Retina (tissue), 1 donor: Measurements from ENCODE around the gene VPS54.

Experiments used
- DNase-seq: peaks from one replicate; pipeline ENCODE4 v3.0.0-alpha.2; 2016

VPS54 gene

GRCh38 chr2:64019083-64019974, at the start of gene VPS54:
VPS54 (minus strand) TSS chr2:64019428; CDS start chr2:63983999, 35,429 bp downstream.
- peak; percentile 81 for DNase-seq

DNA sequence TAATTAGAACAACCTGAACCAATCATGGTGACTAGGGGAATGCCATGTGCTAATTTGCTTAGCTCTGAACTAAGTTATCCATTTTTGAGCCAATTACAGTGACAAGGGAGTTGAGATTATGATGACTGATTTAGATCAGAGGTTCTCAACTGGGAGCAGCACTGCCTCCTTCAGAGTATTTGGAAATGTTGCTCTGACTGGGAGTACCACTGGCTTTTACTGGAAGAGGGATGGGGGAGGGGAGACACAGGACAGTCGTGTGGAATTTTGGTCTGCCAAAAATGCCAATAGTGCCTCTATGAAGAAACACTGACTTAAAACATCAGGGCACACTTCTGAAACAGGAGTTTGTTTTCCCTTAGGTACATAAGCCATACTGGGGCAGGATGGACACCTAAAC, 48.1 kb upstream of the VPS54 start:
- no peak for DNase-seq

DNA sequence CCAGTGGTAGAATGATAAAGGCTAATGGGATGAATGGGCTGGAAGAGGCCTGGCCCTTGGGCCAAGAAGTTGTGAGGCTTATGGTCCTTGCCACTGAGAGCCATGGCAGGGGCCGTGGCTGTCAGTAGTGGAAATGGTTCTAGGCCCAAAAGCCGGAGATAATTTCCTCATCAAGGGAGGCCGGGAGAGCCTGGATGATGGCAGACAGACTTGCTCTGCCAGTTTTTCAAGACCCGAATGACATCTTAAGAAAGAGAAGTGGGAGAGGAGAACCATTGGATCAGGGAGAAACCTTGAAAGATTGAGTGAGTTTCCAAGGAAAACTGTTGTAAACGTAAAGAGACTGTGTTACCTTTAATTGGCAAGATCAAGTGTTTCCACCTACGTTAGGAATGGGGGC, 46.3 kb upstream of the VPS54 start:
- DNase-seq, result no peak

- DNase-seq, result no peak
Measured at GRCh38 chr2:64063924-64064331, 44.7 kb upstream of the VPS54 start.

DNA sequence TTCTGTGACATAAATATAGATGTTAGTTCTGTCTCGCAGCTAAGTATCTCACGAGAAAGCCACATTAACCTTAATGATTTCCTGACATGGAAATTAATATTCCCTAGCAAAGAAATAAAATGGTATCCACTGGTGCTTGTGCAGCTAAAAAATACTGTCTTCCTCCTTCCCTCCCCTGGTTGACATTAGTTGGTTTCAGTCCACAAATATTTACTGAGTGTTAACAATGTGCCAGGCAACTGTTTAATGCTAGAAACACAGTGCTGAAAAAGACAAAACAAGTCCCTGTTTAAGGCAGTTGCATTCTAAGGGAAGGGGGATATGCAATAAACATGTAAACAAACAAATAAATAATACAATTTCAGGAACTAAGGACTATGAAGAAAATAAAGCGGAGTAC, 44.2 kb upstream of the VPS54 start:
- no peak for DNase-seq

GRCh38 chr2:64062840-64063239, 43.6 kb upstream of the VPS54 start:
- no peak for DNase-seq

DNA sequence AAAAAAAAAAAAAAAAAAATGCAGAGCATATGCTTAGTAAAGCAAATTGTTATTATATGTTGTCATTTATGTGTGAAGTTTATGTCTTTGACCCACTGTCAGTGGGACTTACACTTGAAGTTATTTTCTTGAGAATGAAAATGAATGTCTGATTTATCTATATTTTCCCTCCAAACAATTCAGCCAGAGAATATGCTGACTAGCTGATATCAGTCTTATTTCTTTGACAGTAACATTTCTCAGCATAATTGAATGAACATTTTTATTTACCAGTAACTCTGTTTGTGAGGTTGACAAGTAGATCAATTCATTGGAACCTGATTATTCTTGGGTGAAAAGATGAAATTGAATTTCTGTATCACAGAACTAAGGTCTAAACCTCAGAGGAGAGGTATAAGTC, 40.0 kb upstream of the VPS54 start:
- DNase-seq, result no peak

DNA sequence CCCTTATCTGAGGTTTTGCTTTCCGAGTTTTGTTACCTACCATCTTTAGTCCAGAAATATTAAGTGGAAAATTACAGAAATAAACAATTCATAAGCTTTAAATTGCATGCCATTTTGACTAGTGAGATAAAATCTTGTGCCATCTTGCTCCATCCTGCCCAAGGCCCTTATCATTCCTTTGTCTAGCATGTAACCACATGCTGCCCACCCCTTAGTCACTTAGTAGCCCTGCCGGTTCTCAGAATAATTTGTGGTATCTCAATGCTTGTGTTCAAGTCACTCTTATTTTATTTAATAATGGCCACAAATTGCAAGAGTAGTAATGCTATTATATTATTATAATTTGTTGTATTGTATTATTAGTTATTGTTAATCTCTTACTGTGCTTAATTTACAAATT, 36.8 kb upstream of the VPS54 start:
- DNase-seq, result no peak

DNA sequence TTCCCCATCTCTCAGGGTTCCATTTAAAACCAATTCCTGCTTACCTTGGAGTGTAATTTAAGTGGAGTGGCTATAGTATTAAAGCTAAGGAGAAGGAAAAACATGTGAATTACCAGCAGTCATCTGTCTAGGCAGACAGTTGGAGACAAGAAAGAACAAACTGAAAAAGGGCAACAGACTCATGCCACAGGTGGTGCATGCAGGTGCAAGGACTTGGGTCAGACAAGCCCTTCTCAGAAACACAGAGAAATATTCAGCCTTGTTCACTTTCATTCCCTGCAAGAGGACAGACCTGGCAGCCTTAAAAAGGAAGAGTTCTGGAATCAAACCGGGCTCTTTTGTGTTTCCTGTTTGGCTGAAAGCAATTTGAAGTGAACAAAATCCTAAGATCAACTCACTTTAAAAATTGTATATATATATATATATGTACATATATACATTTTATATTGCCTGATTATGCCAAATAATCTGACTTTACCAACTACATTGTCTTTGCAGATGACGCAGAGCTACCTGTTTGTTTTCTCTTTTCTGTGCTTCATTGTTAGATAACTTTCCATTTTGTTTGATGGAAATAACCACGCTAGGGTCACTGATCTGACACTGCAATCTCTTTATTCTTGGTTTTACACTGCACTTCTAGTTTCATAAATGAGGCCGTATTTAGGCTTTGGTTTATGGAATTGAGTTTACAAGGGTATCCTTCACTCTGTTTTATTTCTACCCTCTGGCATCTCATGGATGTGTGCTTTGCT, 35.1 kb upstream of the VPS54 start:
- DNase-seq, result no peak

DNA sequence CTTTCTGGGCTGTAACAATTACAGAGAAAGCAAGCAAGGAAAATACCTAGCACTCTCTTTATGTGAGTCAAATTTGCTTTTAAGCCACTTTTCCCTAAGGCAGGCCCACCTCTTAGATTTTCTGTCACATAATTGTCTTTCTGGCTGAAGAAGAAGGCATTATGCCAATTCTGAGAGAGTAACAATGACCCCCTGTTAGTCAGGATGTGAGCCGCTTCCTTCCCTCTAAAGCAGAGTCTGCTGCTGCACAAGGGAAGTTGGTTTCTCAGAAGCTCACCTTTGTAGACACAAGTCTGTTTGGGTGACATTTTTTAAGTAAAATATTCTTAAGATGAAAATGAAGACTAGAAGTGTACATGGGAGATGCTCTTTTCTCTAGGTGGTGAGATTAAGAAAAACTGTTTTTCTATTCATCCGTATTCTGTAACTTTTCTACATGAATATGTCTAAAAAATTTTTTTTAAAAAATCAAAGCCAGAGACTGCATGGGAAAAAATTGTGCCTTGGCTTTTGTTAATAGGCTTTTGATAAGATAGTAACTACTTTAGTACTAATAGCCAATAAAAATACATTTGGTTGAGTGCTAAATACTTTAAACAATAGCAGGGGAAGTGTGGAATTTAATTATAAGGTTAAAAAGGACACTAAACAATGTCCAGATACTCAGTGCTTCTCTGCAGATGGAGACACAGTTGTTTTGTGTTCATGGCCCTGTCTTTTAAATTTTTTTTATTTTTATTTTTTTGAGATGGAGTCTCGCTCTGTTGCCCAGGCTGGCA, 33.4 kb upstream of the VPS54 start:
- DNase-seq, result no peak

DNA sequence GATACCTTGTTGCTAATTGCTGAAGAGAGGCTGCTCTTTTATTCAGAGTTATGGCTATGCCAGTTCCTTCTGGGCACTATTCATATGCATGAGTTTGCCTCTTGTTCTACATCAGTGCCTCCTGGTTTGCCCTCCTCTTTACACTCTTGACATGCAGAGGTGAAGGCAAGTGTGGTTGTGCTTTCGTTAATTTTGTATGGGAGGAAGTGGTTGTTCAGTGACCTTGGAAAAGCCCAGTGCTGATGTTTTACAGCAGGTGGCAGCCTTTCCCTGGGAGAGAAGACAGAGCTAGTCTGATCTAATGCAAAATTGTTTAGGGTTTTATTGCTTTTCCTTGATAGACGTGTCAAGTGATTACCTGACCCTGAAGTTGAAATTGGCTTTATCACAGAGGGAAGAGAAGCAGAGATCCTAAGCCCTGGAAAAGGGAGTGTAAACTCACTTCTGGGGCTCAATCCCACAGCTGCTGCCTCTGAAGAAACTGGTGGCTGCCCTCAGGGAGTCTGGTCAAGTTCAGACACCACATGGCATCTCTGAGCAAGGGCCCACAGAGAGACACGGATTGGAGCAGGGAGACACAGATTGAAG, 30.5 kb upstream of the VPS54 start:
- DNase-seq, result peak; percentile 67

GRCh38 chr2:64045938-64046337, 26.7 kb upstream of the VPS54 start:
- no peak for DNase-seq

DNA sequence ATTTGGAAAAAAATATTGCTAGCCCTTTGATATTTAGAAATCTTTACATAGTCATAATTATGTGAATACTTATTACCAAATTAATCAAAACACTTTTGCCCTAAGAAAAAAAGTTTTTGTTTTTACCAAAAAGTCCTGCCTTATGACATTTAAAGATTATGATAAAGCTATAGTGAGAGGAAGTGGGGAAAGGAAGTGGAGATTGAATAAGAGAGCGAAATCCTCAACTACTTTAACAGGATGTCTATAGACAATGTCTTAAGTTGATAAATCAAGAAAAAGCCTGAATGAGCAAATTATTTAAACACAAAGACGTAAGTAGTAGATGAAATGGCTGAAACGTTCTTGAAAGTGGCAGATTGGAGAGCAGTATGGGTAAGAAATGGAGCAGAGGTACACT, 20.9 kb upstream of the VPS54 start:
- DNase-seq, result no peak

DNA sequence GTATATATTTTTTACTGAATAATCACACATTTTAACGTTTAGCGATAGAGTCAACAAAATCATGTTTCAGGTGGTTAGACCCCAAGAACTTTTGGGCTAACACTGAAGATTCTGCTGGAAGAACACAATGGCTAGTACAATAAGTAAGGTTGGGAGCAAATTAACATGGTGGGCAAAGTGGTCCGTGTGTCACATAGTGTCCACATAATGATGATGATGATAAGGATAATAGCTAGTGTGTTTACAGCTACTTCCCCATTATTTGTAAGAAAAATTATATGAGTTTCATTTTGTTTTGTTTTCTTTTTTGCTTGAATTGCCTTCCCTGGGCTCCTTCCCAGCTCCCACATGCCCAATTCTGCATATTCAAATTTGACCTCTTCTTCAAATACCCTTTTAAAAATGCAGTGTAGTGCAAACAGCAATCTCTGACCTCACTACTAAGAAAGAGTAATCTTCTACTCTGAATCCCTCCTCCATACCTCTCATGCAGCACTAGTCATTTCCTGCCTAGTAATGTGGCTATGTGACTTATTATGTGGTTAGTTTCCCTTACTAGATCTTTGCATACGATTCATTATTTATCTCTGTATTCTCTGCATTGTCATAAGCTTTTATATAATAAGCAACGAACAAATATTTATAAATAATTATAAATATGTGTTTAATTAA, 16.9 kb upstream of the VPS54 start:
- DNase-seq, result no peak

DNA sequence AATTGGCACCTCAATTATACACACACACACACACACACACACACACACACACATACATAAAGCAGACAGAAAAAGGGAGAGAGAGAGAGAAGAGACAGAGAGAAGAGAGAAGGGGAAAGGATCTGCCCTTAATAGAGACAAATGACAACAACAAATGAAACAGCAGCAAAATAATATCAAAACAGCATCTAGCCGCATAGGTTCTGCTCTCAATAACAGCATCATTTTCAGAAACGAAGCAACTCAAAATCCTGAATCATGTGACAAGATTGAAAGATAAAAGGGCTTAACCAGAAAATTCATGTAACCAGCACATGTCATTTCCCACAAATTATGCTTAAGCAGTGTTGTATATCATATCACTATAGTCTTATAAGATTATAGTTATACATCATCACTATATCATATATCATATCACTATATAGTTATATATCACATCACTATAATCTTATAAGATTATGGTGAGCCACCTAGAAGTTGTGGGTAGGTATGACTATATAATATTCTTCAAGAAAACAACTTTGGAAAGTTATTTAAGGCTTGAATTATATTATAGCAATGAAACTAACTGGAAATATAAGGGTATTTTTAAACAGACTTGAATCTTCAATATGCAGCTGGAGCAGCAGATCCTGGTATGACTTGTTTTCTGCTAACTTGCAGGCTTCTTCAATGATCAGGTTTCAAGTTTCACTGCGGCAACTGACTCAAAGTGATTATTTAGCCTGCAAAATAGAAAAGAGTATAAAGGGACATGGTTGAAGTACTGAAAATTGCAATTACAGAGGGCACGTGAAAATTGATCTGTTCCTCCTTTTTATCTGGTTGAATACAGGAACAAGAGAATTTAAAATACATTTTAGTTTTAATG, 16.1 kb upstream of the VPS54 start:
- no peak for DNase-seq

GRCh38 chr2:64029116-64029665, 10.0 kb upstream of the VPS54 start:
- peak; percentile 65 for DNase-seq

GRCh38 chr2:64025741-64026140, 6.5 kb upstream of the VPS54 start:
- DNase-seq, result no peak

DNA sequence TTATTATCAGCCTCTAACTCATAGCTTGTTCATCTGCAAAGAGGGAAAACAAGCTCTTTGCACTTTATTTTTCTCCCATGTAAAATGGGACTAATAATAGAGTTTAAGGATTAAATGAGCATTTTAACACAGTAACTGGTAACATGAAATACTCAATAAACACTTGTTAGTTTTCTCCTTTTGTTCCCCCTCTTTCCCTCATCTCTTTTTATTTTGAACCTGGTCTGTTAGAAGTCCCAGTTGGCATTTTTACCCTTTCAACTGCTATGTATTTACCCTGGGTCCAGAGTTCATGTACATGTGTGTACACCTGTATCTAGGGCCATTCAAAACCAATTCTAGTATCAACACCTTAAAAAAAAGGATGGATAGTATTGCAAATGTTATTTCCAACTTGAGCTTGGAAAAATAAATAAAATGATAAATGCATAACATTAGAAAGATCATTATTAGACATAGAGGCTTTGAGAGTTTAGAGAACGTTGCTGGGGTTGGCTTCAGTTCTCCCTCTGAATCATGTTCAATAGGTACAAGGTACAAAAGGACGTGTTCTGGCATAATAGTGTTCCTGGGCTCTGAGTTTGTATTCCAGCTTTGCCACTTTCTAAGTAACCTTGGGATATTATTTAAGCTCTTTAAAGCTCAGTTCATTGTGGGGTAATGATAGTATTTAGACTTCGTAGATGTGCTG, 5.2 kb upstream of the VPS54 start:
- DNase-seq, result no peak

DNA sequence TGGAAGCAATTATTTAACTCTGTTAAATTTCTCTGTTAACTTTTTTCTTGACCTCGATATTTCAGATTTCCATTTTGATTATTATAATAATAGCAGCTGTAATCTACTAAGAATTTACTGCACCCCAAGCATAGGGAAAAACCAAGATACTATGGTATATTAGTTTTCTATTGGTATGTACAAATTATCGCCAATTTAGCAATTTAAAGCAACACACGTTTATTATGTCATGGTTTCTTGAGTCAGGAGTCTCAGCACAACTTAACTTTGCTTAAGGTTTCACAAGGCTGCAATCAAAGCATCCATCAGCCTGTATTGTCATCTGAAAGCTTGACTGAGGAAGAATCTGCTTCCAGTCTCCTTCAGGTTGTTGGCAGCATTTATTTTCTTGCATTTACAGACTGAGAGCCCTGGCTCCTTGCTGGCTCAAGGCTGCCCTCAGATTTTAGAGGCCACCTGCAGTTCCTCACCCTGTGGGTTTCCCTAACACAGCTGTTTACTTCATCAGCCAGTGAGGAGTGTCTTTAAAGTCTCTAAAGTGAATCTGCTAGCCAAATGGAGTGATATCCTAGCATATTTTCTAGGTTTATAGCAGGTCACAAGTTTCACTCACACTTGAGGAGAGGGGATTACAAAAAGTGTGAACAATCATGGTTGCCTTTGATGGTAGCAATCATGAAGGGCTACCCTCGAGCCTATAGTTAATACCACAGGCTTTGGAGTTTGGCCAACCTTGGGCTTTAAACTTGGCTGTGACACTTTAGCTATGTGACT, 4.4 kb upstream of the VPS54 start:
- no peak for DNase-seq

GRCh38 chr2:64021578-64021977, 2.4 kb upstream of the VPS54 start:
- DNase-seq, result no peak
